Activated CD8-positive, alpha-beta memory T cell treated with anti-CD3 and anti-CD28 coated beads for 4 hours (primary cell): ENCODE data around the gene MYO18B.

Source experiments
- DNase-seq, 2 donors: peaks; one replicate each; pipeline ENCODE4 v3.0.0-alpha.2; 2020; ENCODE audit warnings: low read depth in 2 of 2

MYO18B gene

DNA sequence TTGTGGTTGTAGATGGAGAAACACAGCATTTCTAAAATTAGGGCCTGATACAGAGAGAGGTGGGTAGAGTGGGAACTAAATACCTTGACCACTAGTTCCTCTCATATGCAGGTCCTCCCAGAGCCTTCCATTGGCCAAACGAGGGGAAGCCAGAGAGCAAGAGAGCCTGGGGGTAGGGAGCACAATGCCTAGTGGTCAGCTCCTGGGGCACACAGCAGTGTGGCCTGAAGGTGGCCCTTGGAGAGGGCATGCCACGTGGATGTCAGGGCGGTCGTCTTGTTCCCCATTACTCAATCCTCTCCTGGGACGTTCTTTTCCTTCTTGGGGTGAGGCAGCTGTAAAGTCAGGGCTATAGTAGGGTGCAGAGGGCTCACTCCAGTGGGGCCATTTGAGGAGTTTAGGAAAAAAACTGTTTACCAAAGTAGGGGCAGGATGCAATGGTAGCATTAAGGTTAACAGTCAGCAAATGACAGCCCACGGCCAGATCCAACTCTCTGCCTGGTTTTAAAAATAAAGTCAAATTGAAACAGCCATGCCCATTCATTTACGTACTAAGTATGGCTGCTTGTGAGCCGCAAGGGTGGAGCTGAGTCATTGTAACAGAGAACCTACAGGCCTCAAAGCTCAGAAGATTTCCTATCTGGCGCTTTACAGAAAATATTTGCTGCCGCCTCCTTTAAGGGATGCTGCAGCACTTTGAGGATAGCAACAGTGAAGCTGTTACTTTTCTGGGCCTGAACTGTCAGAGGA is 7.6 kb downstream of the MYO18B start:
- DNase-seq = no peak

- DNase-seq = no peak
Measured at GRCh38 chr22:25750569-25751173, 8.7 kb downstream of the MYO18B start.

DNA sequence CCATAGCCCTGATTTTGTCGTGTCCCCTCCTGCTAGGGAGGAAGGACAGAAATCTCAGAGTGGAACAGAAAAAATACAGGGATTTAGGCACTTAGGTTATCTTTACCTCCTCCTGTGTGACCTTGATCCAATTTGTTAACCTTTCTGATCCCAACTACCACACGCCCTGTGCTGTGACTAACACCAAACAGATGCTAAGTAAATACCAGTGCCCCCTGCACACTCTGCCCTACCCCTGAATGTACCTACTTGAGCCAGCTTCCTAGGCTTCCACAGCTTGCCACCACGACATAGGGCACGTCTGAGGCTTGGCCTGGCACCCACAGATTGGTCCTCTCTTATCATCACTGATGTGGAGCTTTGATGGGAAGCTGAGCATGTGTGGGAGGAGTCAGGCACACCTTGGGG is 9.2 kb downstream of the MYO18B start:
- no peak for DNase-seq

- no peak for DNase-seq
Measured at GRCh38 chr22:25752615-25753214, 10.7 kb downstream of the MYO18B start.

DNA sequence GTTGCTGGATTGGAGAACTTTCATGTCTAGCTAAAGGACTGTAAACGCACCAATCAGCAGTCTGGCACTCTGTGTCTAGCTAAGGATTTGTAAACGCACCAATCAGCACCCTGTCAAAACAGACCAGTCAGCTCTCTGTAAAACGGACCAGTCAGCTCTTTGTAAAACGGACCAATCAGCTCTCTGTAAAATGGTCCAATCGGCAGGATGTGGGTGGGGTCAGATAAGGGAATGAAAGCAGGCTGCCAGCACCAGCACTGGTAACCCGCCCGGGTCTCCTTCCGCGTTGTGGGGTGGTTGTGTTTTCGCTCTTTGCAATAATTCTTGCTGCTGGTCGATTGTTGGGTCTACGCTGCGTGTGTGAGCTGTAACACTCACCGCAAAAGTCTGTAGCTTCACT is 11.3 kb downstream of the MYO18B start:
- DNase-seq = no peak

GRCh38 chr22:25754527-25755202 is 12.7 kb downstream of the MYO18B start:
- no peak for DNase-seq

- DNase-seq = no peak
Measured at GRCh38 chr22:25757686-25758085, 15.7 kb downstream of the MYO18B start.

DNA sequence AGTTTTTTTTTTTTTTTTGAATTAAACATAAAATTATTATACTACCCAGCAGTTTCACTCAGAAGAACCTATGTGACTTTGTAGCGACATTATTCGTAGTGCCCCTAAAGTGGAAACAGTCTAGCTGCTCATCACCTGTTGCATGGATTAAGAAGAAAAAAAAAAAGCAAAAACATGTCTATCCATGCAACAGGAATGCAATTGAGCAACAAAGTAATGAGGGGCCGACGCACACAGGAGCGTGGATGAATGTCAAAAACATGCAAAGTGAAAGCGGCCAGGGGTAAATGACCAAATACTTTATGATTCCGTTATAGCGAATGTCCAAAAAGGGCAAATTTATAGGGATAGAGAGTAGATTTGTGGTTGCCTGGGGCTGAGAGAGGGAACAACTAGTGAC is 16.3 kb downstream of the MYO18B start:
- DNase-seq = no peak

- no peak for DNase-seq
Measured at GRCh38 chr22:25759825-25760231, 17.8 kb downstream of the MYO18B start.

GRCh38 chr22:25760294-25760693 is 18.3 kb downstream of the MYO18B start:
- DNase-seq = no peak

- no peak for DNase-seq
Measured at GRCh38 chr22:25760848-25761595, 19.0 kb downstream of the MYO18B start.

GRCh38 chr22:25762147-25762546 is 20.2 kb downstream of the MYO18B start:
- DNase-seq = no peak

- DNase-seq = no peak
Measured at GRCh38 chr22:25763239-25763777, 21.3 kb downstream of the MYO18B start.

- no peak for DNase-seq
Measured at GRCh38 chr22:25764270-25765015, 22.5 kb downstream of the MYO18B start.

- DNase-seq = no peak
Measured at GRCh38 chr22:25765016-25765367, 23.0 kb downstream of the MYO18B start.

- no peak for DNase-seq
Measured at GRCh38 chr22:25765801-25766200, 23.8 kb downstream of the MYO18B start.

DNA sequence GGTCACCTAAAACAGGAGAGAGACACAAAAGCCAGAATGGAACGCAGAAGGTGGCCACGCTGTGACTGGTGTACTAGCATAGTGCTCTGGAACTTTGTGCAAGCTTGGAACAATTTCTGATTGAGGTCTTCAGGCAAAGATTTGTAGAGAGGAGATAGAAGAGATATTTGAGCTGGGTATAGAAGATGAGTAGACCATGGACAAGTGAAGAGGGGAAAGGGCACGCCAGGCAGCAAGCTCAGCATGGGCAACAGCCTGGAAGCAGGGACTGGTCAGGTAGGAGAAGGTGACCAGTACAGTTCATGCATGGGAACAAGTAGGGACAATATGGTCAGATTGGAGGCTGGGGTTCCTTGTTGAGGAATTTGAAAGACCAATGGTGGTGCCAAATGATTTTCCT is 24.4 kb downstream of the MYO18B start:
- no peak for DNase-seq

- DNase-seq = no peak
Measured at GRCh38 chr22:25770333-25770732, 28.3 kb downstream of the MYO18B start.

DNA sequence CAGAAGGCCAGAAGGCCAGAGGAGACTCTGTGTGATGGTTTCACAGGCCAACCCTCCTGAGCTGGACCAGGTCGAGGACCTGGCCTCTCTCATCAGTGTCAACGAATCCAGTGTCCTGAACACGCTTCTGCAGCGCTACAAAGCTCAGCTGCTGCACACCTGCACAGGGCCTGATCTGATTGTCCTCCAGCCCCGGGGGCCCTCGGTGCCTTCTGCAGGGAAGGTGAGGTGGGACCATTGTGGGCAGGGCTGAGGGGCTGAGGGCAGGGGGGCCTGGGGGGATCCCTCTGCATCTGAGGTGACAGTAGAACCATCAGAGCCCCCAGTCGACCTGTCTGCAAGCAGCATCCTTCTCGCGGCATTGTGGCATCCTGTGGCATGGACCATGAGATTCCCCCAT is 30.3 kb downstream of the MYO18B start:
- no peak for DNase-seq

- DNase-seq = no peak
Measured at GRCh38 chr22:25774575-25775026, 32.6 kb downstream of the MYO18B start.

- DNase-seq = no peak
Measured at GRCh38 chr22:25775531-25775930, 33.5 kb downstream of the MYO18B start.
